Keratinocyte (primary cell): ENCODE results near the gene EGR4. TPM values are rescaled to one million over a fixed set of nuclear protein-coding genes. Genes with fewer than 3 reads are reported as not detected.

Source experiments
- DNase-seq: peaks from one replicate; pipeline ENCODE4 v3.0.0-alpha.2; 2011; ENCODE audit warnings: low read depth, missing footprints, low spot score
- FAIRE-seq: peaks from 2 replicates; lab custom pipeline; 2011; peaks lifted over from hg19 to GRCh38; lab: Jason Lieb, UNC
- H2AFZ ChIP-seq: 2 replicates; pipeline ENCODE4 v1.6.0; 2012; ENCODE audit warnings: low read length, control low read depth, inconsistent platforms; ENCODE audit not compliant: control insufficient read depth
- H3K27ac ChIP-seq: 2 replicates; pipeline ENCODE4 v1.5.1; 2011; ENCODE audit warnings: low read length; ENCODE audit not compliant: control insufficient read depth, insufficient read depth
- H3K27me3 ChIP-seq: 3 replicates; pipeline ENCODE4 v1.6.0; 2011; ENCODE audit warnings: low read length; ENCODE audit not compliant: control insufficient read depth, insufficient read depth; ENCODE audit errors: extremely low read depth
- H3K36me3 ChIP-seq, 2 experiments: 2 replicates in 1 of 2; 3 replicates in 1 of 2; pipeline ENCODE4 v1.5.1; 2011; ENCODE audit warnings: low read length in 2 of 2, mild to moderate bottlenecking in 1 of 2; ENCODE audit not compliant: control insufficient read depth in 2 of 2, insufficient read depth in 2 of 2; ENCODE audit errors: extremely low read depth in 1 of 2
- H3K4me1 ChIP-seq: 3 replicates; pipeline ENCODE4 v1.5.1; 2011; ENCODE audit warnings: low read length; ENCODE audit not compliant: control insufficient read depth, insufficient read depth; ENCODE audit errors: extremely low read depth
- H3K4me2 ChIP-seq: 3 replicates; pipeline ENCODE4 v1.6.0; 2011; ENCODE audit warnings: low read depth, low read length; ENCODE audit not compliant: control insufficient read depth, insufficient read depth; ENCODE audit errors: extremely low read depth
- H3K4me3 ChIP-seq, 3 experiments: fragments of 200-600 bp in 1 of 3; sonication (generic) in 1 of 3; 2 replicates in 2 of 3; 3 replicates in 1 of 3; pipeline ENCODE4 v1.5.1; 2011 to 2016; ENCODE audit warnings: low read length in 3 of 3, mild to moderate bottlenecking in 3 of 3, control low read depth in 2 of 3, inconsistent platforms in 1 of 3, low read depth in 1 of 3, mixed read lengths in 1 of 3, mixed run types in 1 of 3, moderate library complexity in 1 of 3; ENCODE audit not compliant: control insufficient read depth in 2 of 3, insufficient read depth in 2 of 3; ENCODE audit errors: extremely low read depth in 1 of 3
- H3K79me2 ChIP-seq: 2 replicates; pipeline ENCODE4 v1.6.0; 2012; ENCODE audit warnings: low read length; ENCODE audit not compliant: control insufficient read depth, insufficient read depth
- H3K9ac ChIP-seq: 3 replicates; pipeline ENCODE4 v1.6.0; 2011; ENCODE audit warnings: low read length; ENCODE audit not compliant: control insufficient read depth, insufficient read depth; ENCODE audit errors: extremely low read depth
- H3K9me1 ChIP-seq: 3 replicates; pipeline ENCODE4 v1.6.0; 2011; ENCODE audit warnings: low read length; ENCODE audit not compliant: control insufficient read depth, insufficient read depth; ENCODE audit errors: extremely low read depth
- H3K9me3 ChIP-seq: 2 replicates; pipeline ENCODE4 v1.5.1; 2012; ENCODE audit warnings: low read depth, low read length; ENCODE audit not compliant: control insufficient read depth
- H4K20me1 ChIP-seq: 3 replicates; pipeline ENCODE4 v1.6.0; 2011; ENCODE audit warnings: low read length; ENCODE audit not compliant: control insufficient read depth, insufficient read depth; ENCODE audit errors: extremely low read depth
- EZH2 ChIP-seq: IDR thresholded peaks from one replicate; pipeline ENCODE4 v1.6.1; 2012; ENCODE audit warnings: inconsistent platforms, mild to moderate bottlenecking, low read length, moderate library complexity
- dilution Hi-C: fragments of 300-500 bp; cut with MboI; formaldehyde crosslinking; loops from one replicate; pipeline ENCODE4 v1.7.0; 2020; ENCODE audit warnings: low sequenced_read_pairs; ENCODE audit not compliant: extremely low pct_ligation_motif_present
- polyA minus RNA-seq, 3 experiments: library from RNA; depleted of rRNA, polyadenylated mRNA; stranded (reverse); fragments of >200 nt; gene quantifications; 1 replicate in 1 of 3; 2 replicates in 1 of 3; 3 replicates in 1 of 3; pipeline ENCODE4 v1.2.3, GENCODE V29; 2011
- polyA plus RNA-seq, 5 experiments: library from polyadenylated mRNA; depleted of rRNA in 3 of 5; stranded (reverse) in 3 of 5; stranded (forward) in 1 of 5; unstranded in 1 of 5; fragments of >200 nt; gene quantifications; 1 replicate in 1 of 5; 2 replicates in 3 of 5; 3 replicates in 1 of 5; pipeline versions ENCODE4 v1.2.1 to v1.2.3, GENCODE V29; 2011 to 2012; ENCODE audit warnings: missing spikeins in 2 of 5, low read depth in 1 of 5, low replicate concordance in 1 of 5
- TF ChIP-seq, protein P1 (sequence below), 3 experiments: IDR thresholded peaks in 1 of 3; conservative IDR thresholded peaks in 1 of 3; optimal IDR thresholded peaks in 1 of 3; 2 replicates in 2 of 3; 3 replicates in 1 of 3; pipeline versions ENCODE3 to v1.5.1; 2011; ENCODE audit warnings: low read length in 3 of 3, mild to moderate bottlenecking in 3 of 3, moderate library complexity in 2 of 3, control low read depth in 1 of 3, inconsistent platforms in 1 of 3; ENCODE audit not compliant: insufficient read depth in 2 of 3; ENCODE audit errors: extremely low read depth in 1 of 3

Gene EGR4
- polyA plus RNA-seq (not detected in 3 replicates), polyA minus RNA-seq (not detected in 3 replicates)
- not detected for polyA plus RNA-seq (2011; ENCODE audit: low read depth)
- polyA plus RNA-seq (2011; cell fraction: cytosol; rRNA removed), result not detected in 2 replicates
- polyA plus RNA-seq (2011; cell fraction: nucleus; rRNA removed), result not detected in 2 replicates
- not detected in 2 replicates for polyA plus RNA-seq (2012; ENCODE audit: low replicate concordance)
- not detected for polyA minus RNA-seq (2011; cell fraction: cytosol; rRNA and poly(A)+ RNA removed)
- not detected in 2 replicates for polyA minus RNA-seq (2011; cell fraction: nucleus; rRNA and poly(A)+ RNA removed)

- Histone ChIP-seq H3K79me2 (no peaks in the 10 kb centered on the region), H4K20me1 (no peaks in the 10 kb centered on the region), H3K9me1 (no peaks in the 10 kb centered on the region), H3K27ac (no peak within 1 kb of the TSS), H3K36me3 (no peaks in the 10 kb centered on the region), H3K4me2 (peak within 1 kb of the TSS; percentile 67), H3K4me3 (peak within 1 kb of the TSS; percentile 26 to 50 (median 33)), H3K27me3 (peaks cover 65% of the 10 kb centered on the region), H3K9me3 (no peaks in the 10 kb centered on the region), H2AFZ (no peak within 1 kb of the TSS), H3K9ac (no peak within 1 kb of the TSS), H3K4me1 (no peaks in the 10 kb centered on the region)
- TF ChIP-seq EZH2, result no peak
- TF ChIP-seq, protein P1, sequence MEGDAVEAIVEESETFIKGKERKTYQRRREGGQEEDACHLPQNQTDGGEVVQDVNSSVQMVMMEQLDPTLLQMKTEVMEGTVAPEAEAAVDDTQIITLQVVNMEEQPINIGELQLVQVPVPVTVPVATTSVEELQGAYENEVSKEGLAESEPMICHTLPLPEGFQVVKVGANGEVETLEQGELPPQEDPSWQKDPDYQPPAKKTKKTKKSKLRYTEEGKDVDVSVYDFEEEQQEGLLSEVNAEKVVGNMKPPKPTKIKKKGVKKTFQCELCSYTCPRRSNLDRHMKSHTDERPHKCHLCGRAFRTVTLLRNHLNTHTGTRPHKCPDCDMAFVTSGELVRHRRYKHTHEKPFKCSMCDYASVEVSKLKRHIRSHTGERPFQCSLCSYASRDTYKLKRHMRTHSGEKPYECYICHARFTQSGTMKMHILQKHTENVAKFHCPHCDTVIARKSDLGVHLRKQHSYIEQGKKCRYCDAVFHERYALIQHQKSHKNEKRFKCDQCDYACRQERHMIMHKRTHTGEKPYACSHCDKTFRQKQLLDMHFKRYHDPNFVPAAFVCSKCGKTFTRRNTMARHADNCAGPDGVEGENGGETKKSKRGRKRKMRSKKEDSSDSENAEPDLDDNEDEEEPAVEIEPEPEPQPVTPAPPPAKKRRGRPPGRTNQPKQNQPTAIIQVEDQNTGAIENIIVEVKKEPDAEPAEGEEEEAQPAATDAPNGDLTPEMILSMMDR (optimal IDR thresholded peaks at IDR 0.05 in 1 of 3, IDR thresholded peaks at IDR 0.05 in 1 of 3, conservative IDR thresholded peaks at IDR 0.05 in 1 of 3; ENCODE audit: extremely low read depth in 1 of 3, insufficient read depth in 2 of 3, low read length in 3 of 3), result no peak
- dilution Hi-C loops, result no loop called here
- DNase-seq (no peak), FAIRE-seq (no peak)
These were observed at the start of gene EGR4 for GRCh38 chr2:73293534-73294171. Gene EGR4 (minus strand): TSS chr2:73293548. CDS start chr2:73293317, 231 bp downstream.

DNA sequence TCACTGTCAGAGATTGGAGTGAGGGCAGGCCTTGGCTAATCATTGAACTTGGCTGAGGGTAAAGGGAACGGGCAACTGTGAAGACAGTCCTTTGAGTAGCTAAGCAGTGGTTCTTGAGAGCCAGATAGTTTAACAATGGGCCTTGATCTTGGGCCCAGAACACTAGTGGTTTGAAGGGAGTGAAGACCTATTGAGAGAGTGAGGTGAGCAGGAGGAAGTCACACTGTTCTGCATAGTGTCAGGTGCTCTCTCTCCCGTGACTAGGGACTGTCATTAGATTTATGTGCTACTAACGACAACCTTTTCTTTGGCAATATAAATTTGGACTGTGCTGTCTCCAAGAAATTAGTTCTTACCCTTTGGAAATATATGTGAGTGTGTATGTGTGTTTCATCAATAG lies 47.7 kb upstream of the EGR4 start:
- H3K27me3 ChIP-seq, result peaks cover 3% of the 10 kb centered on the region

More for the DNA sequence above, 47.7 kb upstream of the EGR4 start:
- H3K9ac ChIP-seq, result no peak overlapping the region
- no peak overlapping the region for H3K4me2 ChIP-seq
- H3K9me1 ChIP-seq, result no peaks in the 10 kb centered on the region
- DNase-seq, result no peak
- no peak overlapping the region for H3K27ac ChIP-seq
- no peak for FAIRE-seq
- H2AFZ ChIP-seq, result no peak overlapping the region
- no peaks in the 10 kb centered on the region for H3K79me2 ChIP-seq
- no peak overlapping the region for H3K4me3 ChIP-seq
- no peaks in the 10 kb centered on the region for H3K4me1 ChIP-seq
- TF ChIP-seq, protein P1 (optimal IDR thresholded peaks at IDR 0.05 in 1 of 3, IDR thresholded peaks at IDR 0.05 in 1 of 3, conservative IDR thresholded peaks at IDR 0.05 in 1 of 3; ENCODE audit: extremely low read depth in 1 of 3, insufficient read depth in 2 of 3, low read length in 3 of 3), result no peak
- TF ChIP-seq EZH2, result no peak
- H3K9me3 ChIP-seq, result no peaks in the 10 kb centered on the region
- no peaks in the 10 kb centered on the region for H3K36me3 ChIP-seq
- H4K20me1 ChIP-seq, result no peaks in the 10 kb centered on the region
- dilution Hi-C loops, result no loop called here
